HepG2 (cell line): ENCODE measurements around the gene P2RX7. TPM values are rescaled to one million over a fixed set of nuclear protein-coding genes. Genes with fewer than 3 reads are reported as not detected.

Source experiments
- ARNT2 ChIP-seq: sonication (generic); formaldehyde crosslinking; IDR thresholded peaks from 2 replicates; pipeline ENCODE4 v1.8.0; 2022; ENCODE audit warnings: mild to moderate bottlenecking, low read depth, missing genetic modification reagents, moderate library complexity
- DNMT1 ChIP-seq: sonication (generic); formaldehyde crosslinking; IDR thresholded peaks from 2 replicates; pipeline ENCODE4 v1.5.1; 2020; ENCODE audit warnings: mild to moderate bottlenecking, missing genetic modification reagents
- DR1 ChIP-seq: sonication (generic); formaldehyde crosslinking; IDR thresholded peaks from 2 replicates; pipeline ENCODE4 v1.8.0; 2021; ENCODE audit warnings: mild to moderate bottlenecking, missing genetic modification reagents, inconsistent platforms
- FIP1L1 ChIP-seq: fragments of 200-400 bp; formaldehyde crosslinking; IDR thresholded peaks from 2 replicates; pipeline ENCODE4 v1.6.1; 2018; ENCODE audit warnings: low read depth, mild to moderate bottlenecking, low read length, moderate library complexity, borderline replicate concordance; ENCODE audit not compliant: insufficient read depth
- HHEX ChIP-seq: IDR thresholded peaks from 2 replicates; pipeline ENCODE4 v1.6.1; 2016; ENCODE audit warnings: control low read depth
- NCOA5 ChIP-seq: sonication (generic); formaldehyde crosslinking; IDR thresholded peaks from 2 replicates; pipeline ENCODE4 v1.4.0; 2020; ENCODE audit warnings: missing genetic modification reagents
- SRSF4 ChIP-seq: fragments of 200-400 bp; formaldehyde crosslinking; IDR thresholded peaks from one replicate; pipeline ENCODE4 v1.6.1; 2018; ENCODE audit warnings: mild to moderate bottlenecking, low read depth, low read length, moderate library complexity; ENCODE audit not compliant: poor library complexity, severe bottlenecking
- ZFP41 ChIP-seq: sonication (generic); formaldehyde crosslinking; IDR thresholded peaks from 2 replicates; pipeline ENCODE4 v1.4.0; 2020; ENCODE audit warnings: mild to moderate bottlenecking, missing genetic modification reagents, borderline replicate concordance
- ZNF274 ChIP-seq: sonication (generic); formaldehyde crosslinking; IDR thresholded peaks from 2 replicates; pipeline ENCODE4 v1.5.1; 2020; ENCODE audit warnings: mild to moderate bottlenecking, missing genetic modification reagents
- ZNF562 ChIP-seq: sonication (generic); formaldehyde crosslinking; IDR thresholded peaks from 2 replicates; pipeline ENCODE4 v1.8.0; 2022; ENCODE audit warnings: missing genetic modification reagents, borderline replicate concordance
- ZNF660 ChIP-seq: sonication (generic); formaldehyde crosslinking; IDR thresholded peaks from 2 replicates; pipeline ENCODE4 v1.5.1; 2020; ENCODE audit warnings: mild to moderate bottlenecking, low read depth, missing genetic modification reagents, borderline replicate concordance
- polyA plus RNA-seq, 8 experiments: library from polyadenylated mRNA; depleted of rRNA in 3 of 8; stranded (reverse) in 7 of 8; unstranded in 1 of 8; fragments of >200 nt; fragmentation: Illumina TruSeq in 4 of 8; extraction: Trizol in 4 of 8; gene quantifications; 2 replicates each; pipeline versions ENCODE4 v1.2.1 to v1.2.3, GENCODE V29; 2011 to 2016; ENCODE audit warnings: low read depth in 4 of 8, missing spikeins in 1 of 8, mixed read lengths in 1 of 8; ENCODE audit not compliant: insufficient read depth in 1 of 8
- total RNA-seq, 5 experiments: library from RNA; depleted of rRNA; stranded (reverse); fragments of >200 nt; fragmentation: Illumina TruSeq; extraction: Trizol; gene quantifications; 2 replicates each; pipeline ENCODE4 v1.2.3, GENCODE V29; 2016; ENCODE audit warnings: low read depth in 1 of 5
- TF ChIP-seq, protein P1 (sequence below): IDR thresholded peaks from 2 replicates; pipeline ENCODE4 v1.6.1; 2012; ENCODE audit warnings: low read length, improper control_type of control experiment
- TF ChIP-seq, protein P2 (sequence below): sonication (generic); formaldehyde crosslinking; IDR thresholded peaks from 2 replicates; pipeline ENCODE4 v1.4.0; 2020; ENCODE audit warnings: mild to moderate bottlenecking, missing genetic modification reagents
- TF ChIP-seq, protein P3 (sequence below): sonication (generic); formaldehyde crosslinking; IDR thresholded peaks from 2 replicates; pipeline ENCODE4 v1.8.0; 2022; ENCODE audit warnings: mild to moderate bottlenecking, missing genetic modification reagents
- TF ChIP-seq, protein P4 (sequence below): sonication (generic); formaldehyde crosslinking; IDR thresholded peaks from 2 replicates; pipeline ENCODE4 v1.5.0; 2020; ENCODE audit warnings: missing genetic modification reagents, mild to moderate bottlenecking, borderline replicate concordance
- TF ChIP-seq, protein P5 (sequence below): IDR thresholded peaks from 2 replicates; pipeline ENCODE4 v1.6.1; 2016; ENCODE audit warnings: low read depth
- TF ChIP-seq, protein P6 (sequence below): sonication (generic); formaldehyde crosslinking; IDR thresholded peaks from 2 replicates; pipeline ENCODE4 v1.5.0; 2020; ENCODE audit warnings: mild to moderate bottlenecking, low read depth, missing genetic modification reagents, borderline replicate concordance

P2RX7 gene
- total and polyA plus RNA-seq, 2 of the 13 experiments (the other 11 are each of a cell fraction or from before 2014, with no cell fraction given) = 0.13 to 0.73 TPM

DNA sequence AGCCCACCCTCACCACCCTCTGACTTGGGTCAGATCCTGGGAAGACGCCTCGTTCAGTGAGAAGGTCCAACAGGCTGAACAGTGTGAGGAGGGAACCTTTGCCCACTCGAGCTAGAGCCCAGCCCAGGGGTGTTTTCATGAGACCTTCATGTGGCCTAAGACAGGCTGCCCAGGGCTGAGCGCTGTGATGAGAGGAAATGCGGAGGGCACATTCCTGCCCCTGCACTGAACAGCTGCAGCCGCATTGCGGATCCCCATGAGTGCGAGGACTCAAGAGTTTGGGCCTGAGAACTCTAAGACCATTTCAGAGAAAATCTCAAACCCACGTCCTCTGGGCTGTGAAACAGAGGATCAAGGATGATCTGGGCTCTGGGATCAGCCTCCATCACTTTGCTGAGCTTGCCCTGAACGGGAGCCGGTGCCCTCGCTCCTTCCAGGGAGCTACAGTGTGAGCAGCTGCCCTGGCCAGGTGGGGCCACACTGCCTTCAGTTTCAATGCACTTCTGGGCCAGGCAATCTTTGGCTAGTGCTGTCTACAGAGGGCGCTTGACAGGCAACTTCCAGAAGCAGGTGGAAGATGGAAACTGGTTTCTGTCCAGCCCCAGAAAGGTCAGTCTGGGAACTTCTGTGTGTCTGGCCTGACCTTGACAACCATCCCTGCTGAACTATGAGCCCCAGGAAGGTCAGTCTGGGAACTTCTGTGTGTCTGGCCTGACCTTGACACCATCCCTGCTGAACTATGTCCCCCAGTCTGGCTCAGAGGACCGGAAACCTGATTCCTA lies 43.5 kb upstream of the P2RX7 start (continued):
- TF ChIP-seq, protein P1, sequence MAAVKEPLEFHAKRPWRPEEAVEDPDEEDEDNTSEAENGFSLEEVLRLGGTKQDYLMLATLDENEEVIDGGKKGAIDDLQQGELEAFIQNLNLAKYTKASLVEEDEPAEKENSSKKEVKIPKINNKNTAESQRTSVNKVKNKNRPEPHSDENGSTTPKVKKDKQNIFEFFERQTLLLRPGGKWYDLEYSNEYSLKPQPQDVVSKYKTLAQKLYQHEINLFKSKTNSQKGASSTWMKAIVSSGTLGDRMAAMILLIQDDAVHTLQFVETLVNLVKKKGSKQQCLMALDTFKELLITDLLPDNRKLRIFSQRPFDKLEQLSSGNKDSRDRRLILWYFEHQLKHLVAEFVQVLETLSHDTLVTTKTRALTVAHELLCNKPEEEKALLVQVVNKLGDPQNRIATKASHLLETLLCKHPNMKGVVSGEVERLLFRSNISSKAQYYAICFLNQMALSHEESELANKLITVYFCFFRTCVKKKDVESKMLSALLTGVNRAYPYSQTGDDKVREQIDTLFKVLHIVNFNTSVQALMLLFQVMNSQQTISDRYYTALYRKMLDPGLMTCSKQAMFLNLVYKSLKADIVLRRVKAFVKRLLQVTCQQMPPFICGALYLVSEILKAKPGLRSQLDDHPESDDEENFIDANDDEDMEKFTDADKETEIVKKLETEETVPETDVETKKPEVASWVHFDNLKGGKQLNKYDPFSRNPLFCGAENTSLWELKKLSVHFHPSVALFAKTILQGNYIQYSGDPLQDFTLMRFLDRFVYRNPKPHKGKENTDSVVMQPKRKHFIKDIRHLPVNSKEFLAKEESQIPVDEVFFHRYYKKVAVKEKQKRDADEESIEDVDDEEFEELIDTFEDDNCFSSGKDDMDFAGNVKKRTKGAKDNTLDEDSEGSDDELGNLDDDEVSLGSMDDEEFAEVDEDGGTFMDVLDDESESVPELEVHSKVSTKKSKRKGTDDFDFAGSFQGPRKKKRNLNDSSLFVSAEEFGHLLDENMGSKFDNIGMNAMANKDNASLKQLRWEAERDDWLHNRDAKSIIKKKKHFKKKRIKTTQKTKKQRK = no peak
- TF ChIP-seq, protein P2, sequence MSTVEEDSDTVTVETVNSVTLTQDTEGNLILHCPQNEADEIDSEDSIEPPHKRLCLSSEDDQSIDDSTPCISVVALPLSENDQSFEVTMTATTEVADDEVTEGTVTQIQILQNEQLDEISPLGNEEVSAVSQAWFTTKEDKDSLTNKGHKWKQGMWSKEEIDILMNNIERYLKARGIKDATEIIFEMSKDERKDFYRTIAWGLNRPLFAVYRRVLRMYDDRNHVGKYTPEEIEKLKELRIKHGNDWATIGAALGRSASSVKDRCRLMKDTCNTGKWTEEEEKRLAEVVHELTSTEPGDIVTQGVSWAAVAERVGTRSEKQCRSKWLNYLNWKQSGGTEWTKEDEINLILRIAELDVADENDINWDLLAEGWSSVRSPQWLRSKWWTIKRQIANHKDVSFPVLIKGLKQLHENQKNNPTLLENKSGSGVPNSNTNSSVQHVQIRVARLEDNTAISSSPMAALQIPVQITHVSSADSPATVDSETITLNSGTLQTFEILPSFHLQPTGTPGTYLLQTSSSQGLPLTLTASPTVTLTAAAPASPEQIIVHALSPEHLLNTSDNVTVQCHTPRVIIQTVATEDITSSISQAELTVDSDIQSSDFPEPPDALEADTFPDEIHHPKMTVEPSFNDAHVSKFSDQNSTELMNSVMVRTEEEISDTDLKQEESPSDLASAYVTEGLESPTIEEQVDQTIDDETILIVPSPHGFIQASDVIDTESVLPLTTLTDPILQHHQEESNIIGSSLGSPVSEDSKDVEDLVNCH (CRISPR knock-in tag) = no peak
- TF ChIP-seq DR1 (CRISPR knock-in tag) = no peak
- TF ChIP-seq ZNF660 = no peak
- no peak for TF ChIP-seq ZNF562 (CRISPR knock-in tag)
- TF ChIP-seq, protein P3, sequence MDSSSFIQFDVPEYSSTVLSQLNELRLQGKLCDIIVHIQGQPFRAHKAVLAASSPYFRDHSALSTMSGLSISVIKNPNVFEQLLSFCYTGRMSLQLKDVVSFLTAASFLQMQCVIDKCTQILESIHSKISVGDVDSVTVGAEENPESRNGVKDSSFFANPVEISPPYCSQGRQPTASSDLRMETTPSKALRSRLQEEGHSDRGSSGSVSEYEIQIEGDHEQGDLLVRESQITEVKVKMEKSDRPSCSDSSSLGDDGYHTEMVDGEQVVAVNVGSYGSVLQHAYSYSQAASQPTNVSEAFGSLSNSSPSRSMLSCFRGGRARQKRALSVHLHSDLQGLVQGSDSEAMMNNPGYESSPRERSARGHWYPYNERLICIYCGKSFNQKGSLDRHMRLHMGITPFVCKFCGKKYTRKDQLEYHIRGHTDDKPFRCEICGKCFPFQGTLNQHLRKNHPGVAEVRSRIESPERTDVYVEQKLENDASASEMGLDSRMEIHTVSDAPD = 0 out of 2 replicates have a peak, but pooled peaks have one; percentile 46
- 0 out of 2 replicates have a peak, but pooled peaks have one; percentile 18 for TF ChIP-seq HHEX (CRISPR knock-in tag)
- TF ChIP-seq, protein P4, sequence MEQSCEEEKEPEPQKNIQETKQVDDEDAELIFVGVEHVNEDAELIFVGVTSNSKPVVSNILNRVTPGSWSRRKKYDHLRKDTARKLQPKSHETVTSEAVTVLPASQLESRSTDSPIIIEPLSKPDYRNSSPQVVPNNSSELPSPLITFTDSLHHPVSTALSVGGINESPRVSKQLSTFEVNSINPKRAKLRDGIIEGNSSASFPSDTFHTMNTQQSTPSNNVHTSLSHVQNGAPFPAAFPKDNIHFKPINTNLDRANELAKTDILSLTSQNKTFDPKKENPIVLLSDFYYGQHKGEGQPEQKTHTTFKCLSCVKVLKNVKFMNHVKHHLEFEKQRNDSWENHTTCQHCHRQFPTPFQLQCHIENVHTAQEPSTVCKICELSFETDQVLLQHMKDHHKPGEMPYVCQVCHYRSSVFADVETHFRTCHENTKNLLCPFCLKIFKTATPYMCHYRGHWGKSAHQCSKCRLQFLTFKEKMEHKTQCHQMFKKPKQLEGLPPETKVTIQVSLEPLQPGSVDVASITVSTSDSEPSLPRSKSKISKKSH = no peak
- TF ChIP-seq DNMT1 (CRISPR knock-in tag) = no peak
- no peak for TF ChIP-seq FIP1L1
- no peak for TF ChIP-seq NCOA5
- TF ChIP-seq, protein P5, sequence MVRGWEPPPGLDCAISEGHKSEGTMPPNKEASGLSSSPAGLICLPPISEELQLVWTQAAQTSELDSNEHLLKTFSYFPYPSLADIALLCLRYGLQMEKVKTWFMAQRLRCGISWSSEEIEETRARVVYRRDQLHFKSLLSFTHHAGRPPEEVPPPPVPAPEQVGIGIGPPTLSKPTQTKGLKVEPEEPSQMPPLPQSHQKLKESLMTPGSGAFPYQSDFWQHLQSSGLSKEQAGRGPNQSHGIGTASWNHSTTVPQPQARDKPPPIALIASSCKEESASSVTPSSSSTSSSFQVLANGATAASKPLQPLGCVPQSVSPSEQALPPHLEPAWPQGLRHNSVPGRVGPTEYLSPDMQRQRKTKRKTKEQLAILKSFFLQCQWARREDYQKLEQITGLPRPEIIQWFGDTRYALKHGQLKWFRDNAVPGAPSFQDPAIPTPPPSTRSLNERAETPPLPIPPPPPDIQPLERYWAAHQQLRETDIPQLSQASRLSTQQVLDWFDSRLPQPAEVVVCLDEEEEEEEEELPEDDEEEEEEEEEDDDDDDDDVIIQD (CRISPR knock-in tag) = peak; percentile 74; the same call in 1 of the 2 replicates
- TF ChIP-seq, protein P6, sequence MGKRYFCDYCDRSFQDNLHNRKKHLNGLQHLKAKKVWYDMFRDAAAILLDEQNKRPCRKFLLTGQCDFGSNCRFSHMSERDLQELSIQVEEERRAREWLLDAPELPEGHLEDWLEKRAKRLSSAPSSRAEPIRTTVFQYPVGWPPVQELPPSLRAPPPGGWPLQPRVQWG (CRISPR knock-in tag) = no peak
- no peak for TF ChIP-seq SRSF4
- no peak for TF ChIP-seq ZFP41 (CRISPR knock-in tag)
- peak; percentile 63; the same call in 1 of the 2 replicates for TF ChIP-seq ARNT2 (CRISPR knock-in tag)
- TF ChIP-seq ZNF274 = peak; percentile 44; the same call in 1 of the 2 replicates
